HepG2 (cell line): ENCODE measurements around the gene DAPP1. TPM values are rescaled to one million over a fixed set of nuclear protein-coding genes. Genes with fewer than 3 reads are reported as not detected.

Source experiments
- ATAC-seq: fragments of 200-7000 bp; cut with Tn5 transposase; 3 replicates; pipeline ENCODE4 v1.9.1; 2020; ENCODE audit warnings: mild to moderate bottlenecking, moderate library complexity
- BruUV-seq: library from RNA; stranded (reverse); fragments of 400-500 nt; replicated peaks from 2 replicates; lab custom pipeline; 2021; lab: Mats Ljungman, UMichigan
- CTCF ChIA-PET: fragments of 300-600 bp; formaldehyde crosslinking; extraction: SDS; loops from one replicate; lab custom pipeline; 2021; ENCODE audit warnings: low total read pairs, inconsistent platforms, low intra/inter-chr PET ratio; lab: Yijun Ruan, JAX
- POLR2A ChIA-PET: fragments of 350-600 bp; sonication (Branson Sonifier 250); formaldehyde crosslinking; loops from one replicate; lab custom pipeline; 2020; ENCODE audit warnings: antibody characterized with exemption, inconsistent platforms; lab: Yijun Ruan, JAX
- DNase-seq: peaks from one replicate; pipeline ENCODE4 v3.0.0-alpha.2; 2015; ENCODE audit warnings: low spot score
- FAIRE-seq: peaks from 3 replicates; lab custom pipeline; 2011; peaks lifted over from hg19 to GRCh38; lab: Jason Lieb, UNC
- H2AFZ ChIP-seq: one replicate; pipeline ENCODE4 v1.6.1; 2011; ENCODE audit warnings: low read length, inconsistent platforms
- H3K27ac ChIP-seq: fragments of 300-600 bp; 3 replicates; pipeline ENCODE4 v1.8.0; 2011; ENCODE audit warnings: mixed run types, mild to moderate bottlenecking, mixed read lengths, low read length, inconsistent platforms; ENCODE audit not compliant: insufficient read depth; ENCODE audit errors: extremely low read length
- H3K27me3 ChIP-seq, 2 experiments: fragments of 200-600 bp in 1 of 2; 2 replicates in 1 of 2; 3 replicates in 1 of 2; pipeline versions ENCODE4 v1.6.0 to v1.8.0; 2011; ENCODE audit warnings: low read length in 2 of 2, mild to moderate bottlenecking in 2 of 2, moderate library complexity in 2 of 2, inconsistent platforms in 1 of 2; ENCODE audit not compliant: insufficient read depth in 2 of 2, control insufficient read depth in 1 of 2
- H3K36me3 ChIP-seq, 2 experiments: fragments of 200-600 bp in 1 of 2; replicated peaks in 1 of 2; 2 replicates in 1 of 2; 3 replicates in 1 of 2; pipeline versions ENCODE4 v1.5.1 to v1.8.0; 2011; ENCODE audit warnings: low read length in 2 of 2, inconsistent platforms in 1 of 2; ENCODE audit not compliant: insufficient read depth in 2 of 2, control insufficient read depth in 1 of 2
- H3K4me1 ChIP-seq: 2 replicates; pipeline ENCODE4 v1.5.1; 2012; ENCODE audit warnings: low read length, inconsistent platforms; ENCODE audit not compliant: insufficient read depth
- H3K4me2 ChIP-seq: 2 replicates; pipeline ENCODE4 v1.6.0; 2011; ENCODE audit warnings: low read depth, low read length, inconsistent platforms
- H3K4me3 ChIP-seq, 3 experiments: fragments of 200-600 bp in 1 of 3; sonication (generic), shearing (Covaris generic) in 1 of 3; replicated peaks in 1 of 3; 2 replicates each; pipeline ENCODE4 v1.5.1; 2011 to 2016; ENCODE audit warnings: low read length in 3 of 3, inconsistent platforms in 2 of 3, low read depth in 2 of 3, mild to moderate bottlenecking in 2 of 3, control low read depth in 1 of 3, mixed read lengths in 1 of 3; ENCODE audit not compliant: insufficient read depth in 1 of 3
- H3K79me2 ChIP-seq: one replicate; pipeline ENCODE4 v1.6.1; 2011; ENCODE audit warnings: low read length, inconsistent platforms; ENCODE audit not compliant: insufficient read depth
- H3K9ac ChIP-seq: 2 replicates; pipeline ENCODE4 v1.6.0; 2011; ENCODE audit warnings: mild to moderate bottlenecking, low read depth, low read length, inconsistent platforms; ENCODE audit not compliant: insufficient read depth
- H3K9me3 ChIP-seq: 2 replicates; pipeline ENCODE4 v1.5.1; 2012; ENCODE audit warnings: mild to moderate bottlenecking, low read length
- H4K20me1 ChIP-seq: 2 replicates; pipeline ENCODE4 v1.6.0; 2011; ENCODE audit warnings: inconsistent platforms, mild to moderate bottlenecking, low read length, moderate library complexity; ENCODE audit not compliant: insufficient read depth
- CREB1 ChIP-seq, 2 experiments: fragments of 450-650 bp in 1 of 2; IDR thresholded peaks; 2 replicates each; pipeline ENCODE4 v1.6.1; 2016 to 2017; ENCODE audit warnings: control low read depth in 1 of 2, mild to moderate bottlenecking in 1 of 2, missing compliant biosample characterization in 1 of 2, missing genetic modification characterization in 1 of 2
- IRX3 ChIP-seq: sonication (generic); formaldehyde crosslinking; IDR thresholded peaks from 2 replicates; pipeline ENCODE4 v1.8.1; 2023; ENCODE audit warnings: mild to moderate bottlenecking, low read depth, missing genetic modification reagents, borderline replicate concordance
- MEF2D ChIP-seq: sonication (generic); formaldehyde crosslinking; IDR thresholded peaks from 2 replicates; pipeline ENCODE4 v1.5.1; 2020; ENCODE audit warnings: mild to moderate bottlenecking, missing genetic modification reagents
- NFRKB ChIP-seq: fragments of 450-650 bp; IDR thresholded peaks from 2 replicates; pipeline ENCODE4 v1.6.1; 2017
- PHF21A ChIP-seq: sonication (generic); formaldehyde crosslinking; IDR thresholded peaks from 2 replicates; pipeline ENCODE4 v1.5.0; 2020; ENCODE audit warnings: mild to moderate bottlenecking, missing genetic modification reagents
- RARA ChIP-seq: IDR thresholded peaks from 2 replicates; pipeline ENCODE4 v1.6.1; 2016; ENCODE audit warnings: missing genetic modification reagents, missing compliant biosample characterization
- ZNF589 ChIP-seq: sonication (generic); formaldehyde crosslinking; conservative IDR thresholded peaks from 2 replicates; pipeline ENCODE4 v1.8.0; 2022; ENCODE audit warnings: mild to moderate bottlenecking, moderate library complexity, missing genetic modification reagents
- WGBS: methylation state at CpG from one replicate; pipeline ENCODE4 v1.1.6; 2017; ENCODE audit warnings: low lambda C conversion rate; 5-methylcytosine and 5-hydroxymethylcytosine counted together
- in situ Hi-C: cut with HindIII; loops from 2 replicates; pipeline ENCODE4 v1.10.0; 2017; ENCODE audit warnings: low pct_unique_long_range_greater_than_20kb; ENCODE audit not compliant: extremely low pct_ligation_motif_present
- intact Hi-C: fragments of 100-400 bp; cut with micrococcal nuclease; formaldehyde crosslinking; loops from one replicate; pipeline ENCODE4 v1.10.0; 2022; ENCODE audit not compliant: unreplicated experiment
- polyA plus RNA-seq, 8 experiments: library from polyadenylated mRNA; depleted of rRNA in 3 of 8; stranded (reverse) in 7 of 8; unstranded in 1 of 8; fragments of >200 nt; fragmentation: Illumina TruSeq in 4 of 8; extraction: Trizol in 4 of 8; gene quantifications; 2 replicates each; pipeline versions ENCODE4 v1.2.1 to v1.2.3, GENCODE V29; 2011 to 2016; ENCODE audit warnings: low read depth in 4 of 8, missing spikeins in 1 of 8, mixed read lengths in 1 of 8; ENCODE audit not compliant: insufficient read depth in 1 of 8
- total RNA-seq, 5 experiments: library from RNA; depleted of rRNA; stranded (reverse); fragments of >200 nt; fragmentation: Illumina TruSeq; extraction: Trizol; gene quantifications; 2 replicates each; pipeline ENCODE4 v1.2.3, GENCODE V29; 2016; ENCODE audit warnings: low read depth in 1 of 5
- TF ChIP-seq, protein P1 (sequence below), 2 experiments: sonication (generic) in 1 of 2; formaldehyde crosslinking in 1 of 2; IDR thresholded peaks; 2 replicates each; pipeline versions ENCODE4 v1.4.0 to v1.6.1; 2016 to 2020; ENCODE audit warnings: borderline replicate concordance in 1 of 2, low read depth in 1 of 2, mild to moderate bottlenecking in 1 of 2, missing genetic modification reagents in 1 of 2

DAPP1 gene
- total and polyA plus RNA-seq, 2 of the 13 experiments (the other 11 are each of a cell fraction or from before 2014, with no cell fraction given), result not detected

DNA sequence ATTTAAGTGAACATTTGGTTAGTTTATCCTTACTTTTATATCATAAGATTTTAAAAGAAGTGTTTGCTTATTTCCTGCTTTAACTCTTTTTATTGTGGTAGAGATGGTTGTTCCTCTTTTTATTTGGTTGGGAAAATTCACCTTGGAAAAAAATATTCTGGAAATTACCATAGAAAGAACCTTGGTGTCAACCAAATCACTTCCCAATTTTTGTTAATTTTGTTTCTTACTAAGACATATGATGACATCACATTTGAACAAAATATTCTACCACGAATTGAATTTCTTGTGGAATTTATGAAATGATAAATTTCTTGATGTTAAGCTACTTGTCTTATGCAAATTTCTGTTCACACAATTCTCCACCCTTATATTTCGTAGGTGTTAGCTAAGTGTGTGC is 43.9 kb downstream of the DAPP1 start:
- H3K4me2 ChIP-seq, result no peak overlapping the region
- POLR2A ChIA-PET, result no interaction called here
- H3K4me1 ChIP-seq, result no peaks in the 10 kb centered on the region
- no peaks in the 10 kb centered on the region for H3K79me2 ChIP-seq
- no TSS peak for BruUV-seq
- in situ Hi-C loops (no loop called here), intact Hi-C loops (no loop called here)
- no peaks in the 10 kb centered on the region for H3K9me3 ChIP-seq
- FAIRE-seq (no peak), ATAC-seq (no peak), DNase-seq (no peak)
- no peak overlapping the region for H3K4me3 ChIP-seq
- no peak overlapping the region for H3K9ac ChIP-seq
- no peaks in the 10 kb centered on the region for H3K36me3 ChIP-seq
- no peaks in the 10 kb centered on the region; a peak in 1 of 5 replicates for H3K27me3 ChIP-seq
- WGBS, result 1% methylated on average over 2 of the region's 2 CpGs
- H4K20me1 ChIP-seq, result no peaks in the 10 kb centered on the region
- CTCF ChIA-PET, result no interaction called here
- no peak overlapping the region for H2AFZ ChIP-seq
- no peak overlapping the region for H3K27ac ChIP-seq
- TF ChIP-seq NFRKB (no peak), ZNF589 (no peak), MEF2D (CRISPR knock-in tag) (no peak), IRX3 (no peak), RARA (CRISPR knock-in tag) (no peak), CREB1 (IDR thresholded peaks at IDR 0.05) (peak; percentile 31; the same call in 1 of the 2 replicates), CREB1 (CRISPR knock-in tag; IDR thresholded peaks at IDR 0.05) (no peak), PHF21A (CRISPR knock-in tag) (no peak)
- TF ChIP-seq, protein P1, sequence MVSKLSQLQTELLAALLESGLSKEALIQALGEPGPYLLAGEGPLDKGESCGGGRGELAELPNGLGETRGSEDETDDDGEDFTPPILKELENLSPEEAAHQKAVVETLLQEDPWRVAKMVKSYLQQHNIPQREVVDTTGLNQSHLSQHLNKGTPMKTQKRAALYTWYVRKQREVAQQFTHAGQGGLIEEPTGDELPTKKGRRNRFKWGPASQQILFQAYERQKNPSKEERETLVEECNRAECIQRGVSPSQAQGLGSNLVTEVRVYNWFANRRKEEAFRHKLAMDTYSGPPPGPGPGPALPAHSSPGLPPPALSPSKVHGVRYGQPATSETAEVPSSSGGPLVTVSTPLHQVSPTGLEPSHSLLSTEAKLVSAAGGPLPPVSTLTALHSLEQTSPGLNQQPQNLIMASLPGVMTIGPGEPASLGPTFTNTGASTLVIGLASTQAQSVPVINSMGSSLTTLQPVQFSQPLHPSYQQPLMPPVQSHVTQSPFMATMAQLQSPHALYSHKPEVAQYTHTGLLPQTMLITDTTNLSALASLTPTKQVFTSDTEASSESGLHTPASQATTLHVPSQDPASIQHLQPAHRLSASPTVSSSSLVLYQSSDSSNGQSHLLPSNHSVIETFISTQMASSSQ (IDR thresholded peaks at IDR 0.05; ENCODE audit: low read depth), result no peak
- TF ChIP-seq, protein P1 (CRISPR knock-in tag; IDR thresholded peaks at IDR 0.05; ENCODE audit: borderline replicate concordance), result no peak
